AG20443 (cell line): ENCODE measurements around the gene CLDN22.

Experiments
- DNase-seq: peaks from one replicate; pipeline ENCODE4 v3.0.0; 2012; ENCODE audit warnings: low spot score, mixed read lengths

Gene CLDN22

DNA sequence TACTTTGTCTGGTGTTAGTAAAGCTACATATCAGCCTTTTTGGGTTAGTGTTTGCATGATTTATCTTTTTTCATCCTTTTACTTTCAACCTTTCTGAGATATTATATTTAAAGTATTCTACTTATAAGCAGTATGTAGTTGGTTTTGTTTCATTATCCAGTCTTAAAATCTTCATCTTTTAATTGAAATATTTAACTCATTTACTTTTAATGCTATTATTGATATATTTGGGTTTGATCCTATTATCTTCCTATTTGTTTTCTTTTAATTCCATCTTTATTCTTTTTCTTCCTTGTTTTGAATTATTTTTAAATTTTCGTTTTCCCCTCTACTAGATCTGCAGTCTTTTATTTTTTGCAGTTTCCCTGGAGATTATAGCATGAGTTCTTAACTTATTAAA lies 44.0 kb downstream of the CLDN22 start:
- DNase-seq, result no peak

DNA sequence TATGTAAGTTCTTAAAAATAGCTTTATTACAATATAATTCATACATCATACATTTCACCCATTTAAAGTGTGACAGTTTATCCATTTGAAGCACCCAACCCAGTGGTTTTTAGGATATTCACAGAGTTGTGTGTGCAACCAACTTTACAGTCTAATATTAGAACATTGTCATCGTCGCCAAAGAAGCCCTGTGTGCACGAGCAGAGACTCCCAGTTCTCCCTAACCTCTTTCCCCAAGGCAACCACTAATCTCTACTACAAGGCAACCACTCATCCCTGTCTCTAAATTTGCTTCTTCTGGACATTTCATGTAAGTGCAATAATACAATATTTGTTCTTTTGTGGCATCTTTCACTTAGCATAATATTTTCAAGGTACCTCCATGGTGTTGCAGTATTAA lies 47.7 kb downstream of the CLDN22 start:
- DNase-seq, result no peak

DNA sequence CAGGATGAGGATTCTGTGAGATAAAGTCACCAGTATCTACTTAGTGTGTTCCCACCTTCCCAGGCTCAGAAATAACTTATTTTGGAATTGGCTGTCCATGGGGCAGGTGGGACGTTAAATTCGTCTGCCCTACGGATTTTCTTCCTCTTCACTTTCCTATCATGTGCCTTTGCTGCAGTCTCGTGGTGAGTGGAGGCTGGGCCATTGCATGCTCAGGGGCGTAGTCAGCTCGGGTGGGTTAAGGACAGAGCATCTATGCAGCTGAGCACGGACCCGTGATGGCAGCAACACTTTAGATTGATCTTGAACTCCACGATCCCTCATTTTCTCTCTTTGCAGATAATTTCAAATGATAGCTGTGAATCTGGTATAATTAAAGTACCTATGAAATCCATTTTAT lies 51.5 kb downstream of the CLDN22 start:
- DNase-seq, result no peak
